GM23248 (cell line): ENCODE measurements around the gene SVOPL.

Experiments
- EZH2 ChIP-seq: fragments of 200-600 bp; sonication (generic); IDR thresholded peaks from 2 replicates; pipeline ENCODE4 v1.6.1; 2018; ENCODE audit warnings: antibody characterized with exemption, mild to moderate bottlenecking; ENCODE audit not compliant: insufficient read depth, poor library complexity, severe bottlenecking
- EZH2phosphoT487 ChIP-seq: fragments of 200-600 bp; sonication (generic); IDR thresholded peaks from 2 replicates; pipeline ENCODE4 v1.6.1; 2018; ENCODE audit warnings: antibody characterized with exemption, moderate library complexity, mild to moderate bottlenecking, low read depth; ENCODE audit not compliant: insufficient read depth

DNA sequence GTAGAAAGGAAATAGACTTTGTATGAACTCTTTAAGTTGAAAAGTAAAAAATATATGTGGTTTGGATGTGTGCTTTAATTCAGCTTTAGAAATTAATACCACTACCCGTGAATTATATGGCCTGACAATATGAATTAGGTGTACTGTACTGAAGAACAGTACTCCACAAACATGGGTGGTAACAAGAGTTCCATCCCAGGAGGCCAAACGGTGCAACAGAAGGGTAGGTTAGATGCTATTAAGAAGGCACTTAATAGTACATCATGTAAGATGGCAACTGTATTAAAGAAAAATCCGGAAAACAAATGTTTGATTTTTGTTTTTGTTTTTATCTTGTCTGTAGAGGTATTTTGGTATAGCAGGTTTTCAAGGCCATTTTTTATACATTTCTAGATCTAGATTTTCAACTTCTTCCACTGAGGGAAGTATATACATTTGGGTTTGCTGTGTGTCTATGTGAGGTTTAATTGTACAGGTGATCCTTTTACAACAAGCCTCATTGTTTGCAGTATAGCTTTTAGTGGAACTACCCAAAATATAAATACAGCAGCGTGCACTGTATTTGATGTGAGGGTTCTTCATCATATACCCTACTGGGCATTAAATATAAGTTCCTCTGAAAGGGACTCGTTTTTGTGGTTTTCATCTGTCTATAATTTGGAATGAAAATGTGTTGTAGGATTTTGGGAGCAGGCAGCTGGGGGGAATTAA lies 115.7 kb downstream of the SVOPL start:
- TF ChIP-seq EZH2 (no peak), EZH2phosphoT487 (no peak)
